Stimulated activated CD4-positive, alpha-beta T cell treated with anti-CD3 and anti-CD28 coated beads, Interleukin-1b, Interleukin-23, amount 100 ng/mL, for 1 hour (primary cell): Measurements from ENCODE around the gene ARRDC3.
"Not testable (repeated sequence)": the region's sequence is repeated elsewhere in the genome, so short reads cannot be mapped to it uniquely, and the experiment has no call there.

ENCODE experiments used
- DNase-seq, 2 donors: peaks; one replicate each; pipeline ENCODE4 v3.0.0-alpha.2; 2020; ENCODE audit warnings: low read depth in 2 of 2

Gene ARRDC3, protein sequence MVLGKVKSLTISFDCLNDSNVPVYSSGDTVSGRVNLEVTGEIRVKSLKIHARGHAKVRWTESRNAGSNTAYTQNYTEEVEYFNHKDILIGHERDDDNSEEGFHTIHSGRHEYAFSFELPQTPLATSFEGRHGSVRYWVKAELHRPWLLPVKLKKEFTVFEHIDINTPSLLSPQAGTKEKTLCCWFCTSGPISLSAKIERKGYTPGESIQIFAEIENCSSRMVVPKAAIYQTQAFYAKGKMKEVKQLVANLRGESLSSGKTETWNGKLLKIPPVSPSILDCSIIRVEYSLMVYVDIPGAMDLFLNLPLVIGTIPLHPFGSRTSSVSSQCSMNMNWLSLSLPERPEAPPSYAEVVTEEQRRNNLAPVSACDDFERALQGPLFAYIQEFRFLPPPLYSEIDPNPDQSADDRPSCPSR

DNA sequence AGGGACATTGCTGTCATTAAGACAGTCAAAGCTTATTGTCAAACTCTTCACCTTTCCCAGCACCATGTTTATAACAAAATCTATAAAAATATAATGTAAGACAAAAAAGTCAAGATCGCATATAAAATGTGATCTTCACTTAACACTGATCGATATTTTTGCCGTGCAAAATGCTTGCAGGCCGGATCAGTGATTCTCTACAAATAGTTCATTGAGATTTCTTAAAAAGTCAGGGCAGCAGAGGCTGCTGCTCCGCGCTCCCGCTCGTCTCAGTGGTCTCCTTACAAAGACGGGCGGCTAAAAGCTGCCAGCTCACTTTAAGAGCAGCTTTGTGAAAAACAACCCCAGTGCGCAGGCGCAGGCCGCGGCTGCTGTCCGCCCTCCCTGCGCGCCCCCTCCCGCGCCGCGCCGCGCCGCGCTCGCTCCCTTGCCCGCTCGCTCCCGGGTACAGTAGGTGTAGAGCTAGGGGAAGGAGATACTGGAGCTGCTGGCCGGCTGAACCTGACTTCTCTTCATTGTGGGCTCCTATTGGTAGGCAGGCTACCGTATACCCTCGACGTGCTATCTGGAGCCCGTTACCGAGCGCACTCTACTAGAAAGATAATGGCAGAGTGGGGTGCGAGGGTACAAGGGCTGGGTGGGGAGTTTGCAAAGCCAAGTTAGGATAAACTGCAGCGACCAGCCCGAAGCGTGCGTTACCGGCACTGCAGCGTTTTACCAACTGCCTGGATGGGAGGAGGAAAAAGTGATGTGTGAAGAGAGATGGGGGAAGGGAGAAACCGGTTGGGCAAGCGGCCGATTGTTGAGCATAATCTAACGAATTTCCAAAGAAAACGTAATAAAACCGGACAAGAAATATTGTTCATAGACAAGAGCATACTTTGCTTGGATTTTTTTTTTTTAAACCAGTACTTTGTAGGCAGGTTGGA lies at the start of gene ARRDC3:
ARRDC3 (minus strand) TSS at position 291 of the 929 bp plus-strand sequence; CDS start at position 66, 225 bp downstream.
- DNase-seq = peak; percentile 89 to 92

DNA sequence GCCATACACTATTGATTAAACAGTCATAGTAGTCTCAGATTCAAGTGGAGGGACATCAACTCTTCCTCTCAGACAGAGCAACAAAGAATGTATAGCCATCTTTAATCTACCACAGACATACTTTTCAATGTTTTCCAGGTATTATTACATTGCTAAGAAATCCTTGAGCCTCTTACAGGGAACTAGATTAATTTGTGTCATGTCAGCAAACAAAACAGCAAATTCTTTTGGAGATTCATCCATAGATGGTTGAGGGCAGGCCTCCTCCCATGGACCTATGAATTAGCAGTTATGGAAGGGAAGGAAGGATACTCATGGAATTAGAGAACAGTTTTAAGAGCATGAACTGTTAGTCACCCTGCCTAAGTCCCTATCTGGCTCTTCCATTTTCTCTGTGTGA lies 47.8 kb upstream of the ARRDC3 start:
- DNase-seq = no peak

DNA sequence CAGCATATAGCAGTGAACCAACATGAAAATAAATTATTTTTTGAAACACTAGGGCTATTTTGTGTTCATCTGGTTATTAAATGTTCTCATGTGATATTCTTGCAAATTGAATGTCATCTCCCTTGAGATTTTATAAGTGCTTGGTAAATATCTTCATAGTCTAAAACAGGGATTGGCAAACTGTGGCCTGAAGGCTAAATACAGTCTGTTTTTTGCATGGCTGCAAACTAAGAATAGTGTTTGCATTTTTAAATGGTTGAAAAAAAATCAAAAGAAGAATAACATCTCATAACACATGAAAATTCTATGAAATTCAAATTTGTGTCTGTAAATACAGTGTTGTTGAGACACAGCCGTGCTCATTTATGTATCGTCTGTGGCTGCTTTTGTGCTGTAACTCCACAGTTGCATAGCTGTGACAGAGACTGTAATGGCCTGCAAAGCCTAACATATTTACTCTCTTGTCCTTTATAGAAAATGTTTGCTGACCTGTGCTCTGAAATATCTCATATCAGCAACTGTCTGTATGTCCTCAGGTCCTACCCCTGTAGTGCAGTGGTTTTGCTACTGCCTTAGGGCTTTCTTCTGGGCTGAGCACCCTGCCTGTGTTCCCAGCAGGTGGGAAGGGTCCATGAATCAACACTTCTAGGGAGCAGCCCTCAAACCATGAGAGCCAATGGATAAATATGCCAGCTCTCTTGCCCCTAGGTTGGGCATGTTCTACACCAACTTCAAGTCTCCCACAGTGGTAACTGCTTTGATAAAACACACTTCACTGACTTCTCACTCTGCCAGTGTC lies 41.7 kb upstream of the ARRDC3 start:
- DNase-seq = no peak

DNA sequence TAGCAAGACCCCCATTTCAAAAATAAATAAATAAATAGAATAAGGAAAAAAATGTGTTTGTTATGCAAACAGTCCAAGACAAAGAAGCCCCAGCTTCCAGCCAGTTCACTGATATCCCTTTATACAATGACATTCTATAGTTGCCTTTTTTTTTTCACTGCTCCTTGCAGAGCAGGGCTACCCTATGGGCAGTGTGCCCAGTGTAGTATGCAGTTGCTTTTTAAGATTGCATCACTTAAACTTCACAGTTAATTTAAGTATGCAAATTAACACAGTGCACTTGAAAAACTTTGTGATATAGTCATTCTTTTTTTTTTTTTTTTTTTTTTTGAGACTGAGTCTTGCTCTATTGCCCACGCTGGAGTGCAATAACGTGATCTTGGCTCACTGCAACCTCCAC lies 40.8 kb upstream of the ARRDC3 start:
- no peak for DNase-seq

DNA sequence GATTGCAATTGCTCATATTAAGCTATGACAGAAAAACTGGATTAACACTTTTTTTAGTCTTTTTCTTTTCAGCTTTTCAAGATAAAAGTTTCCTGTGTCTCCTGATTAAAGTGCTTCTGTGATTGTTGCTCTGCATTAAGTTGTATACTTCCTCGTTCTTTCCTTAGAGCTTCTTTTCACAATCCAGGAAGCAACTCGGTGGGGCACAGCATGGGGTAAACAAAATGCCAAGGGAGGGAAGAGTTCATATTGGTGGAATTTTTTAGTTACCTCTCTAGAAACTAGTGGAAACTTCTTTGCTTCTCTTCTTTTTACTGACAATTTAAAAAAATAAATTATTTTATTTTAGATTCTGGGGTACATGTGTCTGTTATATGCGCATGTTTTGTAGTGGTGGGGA lies 37.8 kb upstream of the ARRDC3 start:
- DNase-seq = no peak

DNA sequence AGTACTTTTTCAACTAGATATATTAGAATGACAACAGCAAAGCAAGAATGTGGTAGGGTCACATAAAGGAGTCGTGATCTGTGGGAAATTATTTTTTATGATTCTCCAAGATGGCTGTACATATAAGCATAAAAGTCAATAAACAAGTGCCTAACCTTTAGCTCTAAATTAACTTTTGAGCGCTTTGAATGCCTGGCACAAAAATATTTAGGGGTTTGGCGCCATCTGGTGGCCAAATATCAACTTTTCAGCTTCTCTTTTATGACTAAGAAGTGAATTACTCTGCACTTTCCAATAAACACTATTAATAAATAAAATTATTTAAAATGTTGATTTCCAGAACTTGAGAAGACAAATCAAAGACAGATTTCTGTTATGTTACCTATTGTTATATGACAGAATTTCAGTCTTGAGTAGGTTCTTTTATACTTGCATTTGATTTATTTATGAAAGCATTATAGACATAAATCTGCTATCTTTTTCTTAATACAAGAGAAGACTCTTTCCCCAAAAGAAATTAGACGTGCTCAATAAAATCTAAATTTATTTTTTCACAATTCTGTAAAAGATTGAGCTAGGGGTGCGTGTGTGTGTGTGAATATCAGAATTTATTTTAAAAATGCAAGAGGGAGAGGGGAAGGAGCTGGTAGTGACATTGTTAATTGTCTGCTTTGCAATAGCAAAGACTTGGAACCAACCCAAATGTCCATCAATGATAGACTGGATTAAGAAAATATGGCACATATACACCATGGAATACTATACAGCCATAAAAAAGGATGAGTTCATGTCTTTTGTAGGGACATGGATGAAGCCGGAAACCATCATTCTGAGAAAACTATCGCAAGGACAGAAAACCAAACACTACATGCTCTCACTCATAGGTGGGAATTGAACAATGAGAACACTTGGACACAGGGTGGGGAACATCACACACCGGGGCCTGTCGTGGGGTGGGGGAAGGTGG lies 36.7 kb upstream of the ARRDC3 start:
- DNase-seq = peak; percentile 50 to 55

DNA sequence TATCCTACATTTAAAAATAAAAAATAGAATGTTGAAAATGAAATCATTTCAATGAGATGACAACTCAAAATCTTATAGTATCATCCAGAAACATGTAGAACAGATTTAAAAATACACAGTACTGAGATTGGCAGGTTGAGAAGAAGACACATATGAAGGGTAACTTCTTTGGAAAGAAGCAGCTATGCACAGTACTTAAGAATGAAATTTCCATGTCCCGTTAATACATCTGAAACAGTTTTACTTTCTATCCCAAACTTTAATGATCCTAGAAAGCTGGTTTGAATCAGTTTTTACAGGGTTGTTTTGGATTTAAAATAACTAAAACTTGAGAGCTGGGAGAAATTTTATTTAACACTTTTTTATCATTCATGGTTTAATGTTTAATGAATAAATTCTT lies 36.0 kb upstream of the ARRDC3 start:
- DNase-seq = no peak

DNA sequence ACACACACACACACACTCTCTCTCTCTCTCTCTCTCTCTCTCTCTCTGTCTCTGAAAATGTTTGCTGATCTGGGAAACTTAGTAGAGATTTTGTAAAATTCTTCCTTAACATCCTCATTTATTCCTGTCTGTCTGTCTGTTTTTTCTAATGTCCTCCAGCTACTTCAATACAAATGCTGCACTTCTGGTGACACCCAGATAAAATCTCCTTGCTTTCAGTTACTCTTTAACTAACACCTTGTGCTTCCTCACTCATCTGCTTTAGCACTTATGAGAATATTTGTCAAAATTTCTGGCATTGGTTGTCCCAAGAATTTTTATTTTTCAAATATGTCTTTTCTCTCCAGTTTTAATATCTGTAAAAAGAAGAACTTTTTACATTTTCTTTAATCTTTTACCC lies 35.0 kb upstream of the ARRDC3 start:
- no peak for DNase-seq

DNA sequence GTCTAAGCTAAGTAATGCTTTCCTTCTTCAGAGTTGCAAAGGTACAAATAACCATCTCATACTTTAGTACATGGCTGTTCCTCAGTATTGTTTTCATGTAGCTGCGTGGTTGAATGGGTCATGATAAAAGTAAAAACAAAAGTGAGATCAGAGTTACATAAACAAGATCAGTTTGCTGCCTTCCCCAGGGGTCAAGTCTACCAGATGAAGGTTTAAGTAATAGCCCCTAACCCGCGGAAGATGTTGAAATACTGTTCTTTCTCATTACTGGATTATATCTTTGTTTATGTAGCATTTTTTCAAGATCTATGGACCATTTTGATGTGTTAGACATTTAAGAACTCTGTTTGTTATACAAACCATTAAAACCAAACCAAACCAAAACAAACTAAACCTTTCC lies 34.1 kb upstream of the ARRDC3 start:
- no peak for DNase-seq

DNA sequence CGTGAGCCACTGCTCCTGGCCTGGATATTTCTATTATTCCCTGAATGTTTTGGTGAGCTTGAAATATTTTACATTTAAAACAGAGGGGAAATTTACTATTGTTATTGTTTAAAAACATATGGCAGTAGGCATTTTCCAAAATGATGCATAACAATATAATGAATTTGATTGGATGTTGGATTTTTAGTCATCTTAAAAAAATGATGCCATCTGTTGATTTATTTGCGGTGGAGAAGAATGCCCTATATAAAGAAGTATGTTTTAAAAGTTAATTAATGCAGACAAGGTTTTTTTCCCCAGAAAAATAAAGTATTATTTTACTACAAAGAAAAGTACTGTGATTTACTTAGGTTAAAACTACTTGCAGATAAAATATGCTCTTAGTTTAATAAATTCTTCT lies 33.4 kb upstream of the ARRDC3 start:
- DNase-seq = no peak

DNA sequence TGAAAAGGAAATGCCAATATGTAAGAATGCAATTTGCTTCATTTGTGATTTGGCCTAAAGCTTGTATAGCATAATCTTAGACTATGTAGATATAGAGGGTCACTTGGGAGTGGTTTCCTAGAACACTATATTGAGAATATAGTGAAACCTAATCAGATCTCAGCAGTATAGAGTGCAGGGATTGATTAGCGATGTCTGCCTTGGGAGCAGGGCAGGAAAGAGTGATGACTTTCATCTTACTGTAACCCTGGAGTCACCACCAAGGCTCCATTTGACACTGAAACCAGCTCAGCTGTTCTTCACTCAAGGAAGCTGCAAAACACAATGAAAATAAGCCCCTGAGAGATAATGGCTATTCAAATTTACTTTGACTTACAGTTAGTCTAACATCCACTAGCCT lies 26.2 kb upstream of the ARRDC3 start:
- DNase-seq = no peak

DNA sequence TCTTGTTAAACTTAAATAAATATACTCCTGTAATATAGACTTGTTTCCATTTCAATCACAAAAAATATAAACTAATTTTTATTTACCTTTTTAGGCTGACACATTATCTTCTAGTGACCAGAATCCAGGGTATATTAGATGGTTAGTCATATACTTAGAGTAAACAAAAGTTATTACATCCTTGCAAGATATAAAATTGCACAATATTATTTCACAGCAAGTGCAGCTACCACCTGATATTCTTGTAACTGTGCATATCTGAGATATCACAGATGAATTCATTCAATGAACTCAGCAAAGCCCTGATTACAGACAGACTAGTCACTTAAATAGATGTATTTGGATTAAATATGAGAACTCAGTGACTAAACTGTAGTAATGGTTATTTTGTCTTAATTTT lies 25.6 kb upstream of the ARRDC3 start:
- DNase-seq = no peak

DNA sequence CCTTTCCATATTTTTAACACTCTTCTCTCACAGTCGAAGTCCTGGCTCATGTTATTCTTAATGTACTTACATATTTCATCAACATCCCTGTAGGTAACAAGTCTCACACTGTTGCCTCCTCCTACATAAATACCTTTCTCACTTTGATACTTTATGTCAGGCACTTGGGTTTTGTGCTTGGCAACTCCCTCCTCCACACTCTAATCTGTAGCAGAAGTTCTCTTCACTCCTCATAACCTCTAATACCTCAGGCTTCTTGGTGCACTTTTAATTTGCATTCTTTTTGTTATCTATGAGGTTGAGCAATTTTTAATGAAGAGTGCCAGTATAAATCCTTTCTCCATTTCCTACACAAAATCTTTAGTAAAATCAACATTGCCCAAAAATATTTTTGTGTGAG lies 24.1 kb upstream of the ARRDC3 start:
- DNase-seq = no peak

DNA sequence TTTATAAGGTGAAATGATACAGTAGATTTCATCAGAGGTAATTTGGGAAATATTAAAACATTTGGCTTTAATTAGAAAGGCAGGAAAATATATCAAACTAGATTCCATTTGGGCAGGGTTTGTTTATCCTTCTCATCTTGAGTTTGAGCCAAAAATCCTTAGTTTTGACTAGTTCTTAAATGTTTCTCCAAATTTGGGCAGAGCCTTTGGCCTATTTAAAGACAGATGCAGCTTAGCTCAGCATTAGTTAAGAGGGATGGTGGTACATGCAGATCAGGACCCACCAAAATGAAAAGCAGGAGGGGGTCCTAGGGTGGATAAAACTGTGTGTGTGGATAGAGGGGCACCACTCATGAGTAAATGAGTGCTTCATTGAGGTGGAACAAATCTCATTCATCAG lies 20.3 kb upstream of the ARRDC3 start:
- DNase-seq = no peak

DNA sequence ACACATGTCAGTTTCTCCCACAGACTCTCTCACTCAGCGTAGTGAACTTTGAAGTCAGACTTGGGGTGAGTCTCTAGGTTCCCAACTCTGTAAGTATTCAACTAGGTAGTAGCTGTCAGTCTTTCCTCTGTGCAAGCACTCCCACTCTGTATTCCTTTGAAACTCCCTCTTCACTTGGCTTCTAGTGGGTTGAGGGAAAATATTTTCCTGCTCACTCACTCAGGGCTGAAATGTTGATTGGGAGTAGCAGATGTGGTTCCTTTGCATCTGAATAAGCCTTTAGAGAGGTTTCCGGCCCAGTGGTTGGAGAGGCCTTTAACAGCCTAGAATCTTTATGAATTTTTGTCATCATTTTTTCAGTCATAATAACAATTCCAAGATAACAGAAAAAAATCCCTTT lies 18.1 kb upstream of the ARRDC3 start:
- DNase-seq = no peak

DNA sequence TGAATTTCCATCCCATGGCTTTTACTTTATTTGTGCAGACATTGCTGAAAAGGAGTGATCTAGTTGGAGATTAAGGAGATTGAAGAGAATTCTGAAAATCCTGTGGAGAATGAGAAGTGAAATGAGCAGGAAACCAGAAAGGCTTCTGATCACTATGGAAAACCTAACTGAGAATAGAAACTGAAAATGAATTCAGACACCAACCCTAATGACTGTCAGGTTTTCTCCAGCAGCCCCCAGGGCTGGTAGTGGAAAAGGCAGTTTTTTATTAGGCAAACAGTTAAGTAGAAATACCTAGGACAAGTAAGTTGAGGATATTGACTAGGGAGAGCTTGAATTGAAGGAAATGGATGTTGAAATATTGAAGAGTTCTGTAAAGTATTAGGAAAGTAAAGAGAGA lies 14.7 kb upstream of the ARRDC3 start:
- no peak for DNase-seq

DNA sequence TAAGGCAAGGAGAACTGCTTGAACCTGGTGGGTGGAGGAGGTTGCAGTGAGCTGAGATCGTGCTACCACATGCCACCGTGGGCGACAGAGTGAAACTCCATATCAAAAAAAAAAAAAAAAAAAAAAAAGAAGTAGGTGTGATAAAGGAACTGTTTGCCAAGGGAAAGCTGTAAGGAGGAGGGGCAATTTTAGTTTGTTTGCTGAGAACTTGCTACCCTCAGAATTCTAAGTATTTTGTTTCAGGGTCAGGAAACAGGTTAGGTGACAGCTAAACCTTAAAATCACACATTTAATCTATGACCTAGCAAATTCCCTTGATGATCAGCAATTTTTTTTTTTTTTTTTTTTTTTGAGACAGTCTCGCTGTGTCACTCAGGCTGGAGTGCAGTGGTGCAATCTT lies 7.2 kb upstream of the ARRDC3 start:
- DNase-seq = no peak

DNA sequence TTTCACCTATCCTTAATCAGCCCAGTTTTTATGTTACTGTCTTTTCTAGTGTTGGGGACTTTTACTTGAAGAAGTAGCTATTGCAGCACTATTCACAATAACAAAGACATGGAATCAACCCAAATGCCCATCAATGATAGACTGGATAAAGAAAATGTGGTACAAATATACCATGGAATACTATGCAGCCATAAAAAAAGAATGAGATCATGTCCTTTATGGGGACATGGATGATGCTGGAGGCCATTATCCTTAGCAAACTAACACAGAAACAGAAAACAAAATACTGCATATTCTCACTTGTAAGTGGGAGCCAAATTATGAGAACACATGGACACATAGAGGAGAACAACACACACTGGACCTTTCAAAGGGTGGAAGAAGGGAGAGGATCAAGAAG lies 6.4 kb upstream of the ARRDC3 start:
- not testable (repeated sequence) for DNase-seq

DNA sequence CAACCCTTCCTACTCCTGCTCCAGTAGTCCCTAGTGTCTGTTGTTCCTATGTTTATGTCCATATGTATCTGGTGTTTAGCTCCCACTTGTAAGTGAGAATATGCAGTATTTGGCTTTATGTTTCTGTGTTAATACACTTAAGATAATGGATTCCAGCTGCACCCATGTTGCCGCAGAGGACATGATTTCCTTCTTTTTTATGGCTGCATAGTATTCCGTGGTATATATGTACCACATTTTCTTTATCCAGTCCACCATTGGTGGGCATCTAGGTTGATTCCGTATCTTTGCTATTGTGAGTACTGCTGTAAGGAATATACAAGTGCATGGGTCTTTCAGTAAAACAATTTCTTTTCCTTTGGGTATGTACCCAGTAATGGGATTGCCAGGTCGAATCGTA lies 5.2 kb upstream of the ARRDC3 start:
- DNase-seq = no peak

DNA sequence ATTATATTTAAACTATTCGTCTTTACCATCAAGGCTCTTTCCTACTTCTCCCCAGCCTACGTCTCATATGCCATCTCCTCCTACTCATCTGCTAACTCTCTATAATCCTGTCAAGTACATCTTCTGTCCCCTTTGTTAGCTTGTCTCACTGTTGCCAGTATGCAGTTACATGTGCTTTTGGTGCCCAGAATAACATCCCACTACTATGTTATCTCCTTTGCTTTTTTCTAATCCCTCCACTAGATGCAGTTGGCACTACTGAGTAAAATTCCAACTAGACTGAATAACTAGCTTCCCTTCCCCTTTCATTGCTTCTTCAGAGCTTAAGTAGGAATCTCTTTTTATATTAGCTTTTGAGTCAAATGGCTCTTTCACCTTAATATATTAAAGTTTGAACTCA lies 3.0 kb upstream of the ARRDC3 start:
- no peak for DNase-seq

DNA sequence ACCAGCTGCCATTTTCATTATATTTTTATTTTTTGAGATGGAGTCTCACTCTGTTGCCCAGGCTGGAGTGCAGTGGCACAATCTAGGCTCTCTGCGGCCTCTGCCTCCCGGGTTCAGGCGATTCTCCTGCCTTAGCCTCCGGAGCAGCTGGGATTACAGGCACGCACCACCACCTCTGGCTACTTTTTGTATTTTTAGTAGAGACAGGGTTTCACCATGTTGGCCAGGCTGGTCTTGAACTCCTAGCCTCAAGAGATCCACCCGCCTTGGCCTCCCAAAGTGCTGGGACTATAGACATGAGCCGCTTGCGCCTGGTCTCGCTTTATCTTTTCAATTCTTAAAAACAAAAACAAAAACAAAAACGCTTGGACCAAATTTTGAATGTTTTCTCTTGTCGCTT lies 2.5 kb upstream of the ARRDC3 start:
- not testable (repeated sequence) for DNase-seq
